Loucy (cell line): ENCODE results near the gene SYNJ1.
A peak's percentile ranks its signal among the peaks of the same experiment; 100 is the strongest.
"Not testable (repeated sequence)": the region's sequence is repeated elsewhere in the genome, so short reads cannot be mapped to it uniquely, and the experiment has no call there.

Experiments used
- H2AFZ ChIP-seq: fragments of 200-600 bp; sonication (generic); 2 replicates; pipeline ENCODE4 v1.6.0; 2016; ENCODE audit warnings: antibody characterized with exemption, mild to moderate bottlenecking, low read length, moderate library complexity
- H3F3A ChIP-seq: fragments of 200-600 bp; 2 replicates; pipeline ENCODE4 v1.6.0; 2016; ENCODE audit warnings: antibody characterized with exemption, low read depth, mild to moderate bottlenecking
- H3K27me3 ChIP-seq: fragments of 200-600 bp; sonication (generic); 2 replicates; pipeline ENCODE4 v1.6.1; 2014; ENCODE audit warnings: low read length, mild to moderate bottlenecking; ENCODE audit not compliant: insufficient read depth, poor library complexity, severe bottlenecking
- H3K36me3 ChIP-seq: fragments of 200-600 bp; sonication (generic); 2 replicates; pipeline ENCODE4 v1.6.1; 2016; ENCODE audit warnings: low read length; ENCODE audit not compliant: insufficient read depth
- H3K4me1 ChIP-seq: fragments of 200-600 bp; sonication (generic); 2 replicates; pipeline ENCODE4 v1.5.1; 2014; ENCODE audit warnings: low read length, mild to moderate bottlenecking; ENCODE audit not compliant: insufficient read depth, poor library complexity, severe bottlenecking
- H3K4me2 ChIP-seq: fragments of 200-600 bp; sonication (generic); 2 replicates; pipeline ENCODE4 v1.6.0; 2014; ENCODE audit warnings: antibody characterized with exemption, low read length, low read depth, mild to moderate bottlenecking; ENCODE audit not compliant: poor library complexity, severe bottlenecking
- H3K4me3 ChIP-seq: fragments of 200-600 bp; sonication (generic); 2 replicates; pipeline ENCODE4 v1.5.1; 2014; ENCODE audit warnings: low read length, mild to moderate bottlenecking, mixed read lengths; ENCODE audit not compliant: poor library complexity, severe bottlenecking
- H3K79me2 ChIP-seq: fragments of 200-600 bp; sonication (generic); 2 replicates; pipeline ENCODE4 v1.6.1; 2014; ENCODE audit warnings: low read length; ENCODE audit not compliant: insufficient read depth
- H3K9ac ChIP-seq: fragments of 200-600 bp; sonication (generic); 2 replicates; pipeline ENCODE4 v1.6.0; 2014; ENCODE audit warnings: mild to moderate bottlenecking, low read depth, low read length, moderate library complexity; ENCODE audit not compliant: poor library complexity, severe bottlenecking
- H3K9me2 ChIP-seq: fragments of 200-600 bp; sonication (generic); replicated peaks from 2 replicates; pipeline ENCODE4 v1.6.1; 2016; ENCODE audit warnings: low read depth, low read length, mixed read lengths
- H3K9me3 ChIP-seq: fragments of 200-600 bp; sonication (generic); 2 replicates; pipeline ENCODE4 v1.6.1; 2014; ENCODE audit warnings: mild to moderate bottlenecking, antibody characterized with exemption, low read length, low read depth; ENCODE audit not compliant: insufficient read depth
- H4K20me1 ChIP-seq: fragments of 200-600 bp; sonication (generic); 2 replicates; pipeline ENCODE4 v1.6.0; 2014; ENCODE audit warnings: antibody characterized with exemption, low read length, mild to moderate bottlenecking; ENCODE audit not compliant: insufficient read depth, poor library complexity, severe bottlenecking
- EZH2phosphoT487 ChIP-seq: fragments of 200-600 bp; IDR thresholded peaks from 2 replicates; pipeline ENCODE4 v1.6.1; 2018; ENCODE audit warnings: antibody characterized with exemption, mild to moderate bottlenecking, moderate library complexity, borderline replicate concordance
- TF ChIP-seq, protein P1 (sequence below): fragments of 200-600 bp; sonication (generic); conservative IDR thresholded peaks from 2 replicates; pipeline ENCODE4 v1.5.1; 2014; ENCODE audit warnings: mild to moderate bottlenecking, antibody characterized with exemption, low read length

The SYNJ1 gene

DNA sequence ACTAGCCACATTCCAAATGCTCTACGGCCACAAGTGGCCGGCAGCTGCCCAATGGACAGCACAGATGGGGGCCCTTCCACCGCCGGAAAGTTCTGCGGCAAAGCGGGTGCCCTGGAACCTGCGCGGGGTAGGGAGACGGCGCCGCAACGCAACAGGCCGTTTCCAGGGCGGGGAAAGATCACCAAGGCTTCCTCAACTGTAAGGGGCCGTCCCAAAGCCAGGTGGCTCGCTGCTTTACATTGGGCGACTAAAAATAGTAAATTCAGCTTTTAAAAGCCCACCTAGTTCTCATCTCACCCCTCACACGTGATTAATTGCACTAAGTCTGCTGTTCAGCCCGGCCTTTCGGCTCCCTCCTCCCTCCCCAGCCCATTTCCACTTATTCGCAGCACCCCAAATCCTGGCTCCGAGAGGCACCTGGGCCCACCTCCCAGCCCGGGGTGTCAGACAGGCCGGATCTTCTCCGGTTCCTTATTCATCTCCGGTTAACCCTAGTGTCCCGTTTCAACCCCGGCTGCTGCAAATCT lies 116.3 kb downstream of the SYNJ1 start:
- TF ChIP-seq EZH2phosphoT487, result no peak
- TF ChIP-seq, protein P1, sequence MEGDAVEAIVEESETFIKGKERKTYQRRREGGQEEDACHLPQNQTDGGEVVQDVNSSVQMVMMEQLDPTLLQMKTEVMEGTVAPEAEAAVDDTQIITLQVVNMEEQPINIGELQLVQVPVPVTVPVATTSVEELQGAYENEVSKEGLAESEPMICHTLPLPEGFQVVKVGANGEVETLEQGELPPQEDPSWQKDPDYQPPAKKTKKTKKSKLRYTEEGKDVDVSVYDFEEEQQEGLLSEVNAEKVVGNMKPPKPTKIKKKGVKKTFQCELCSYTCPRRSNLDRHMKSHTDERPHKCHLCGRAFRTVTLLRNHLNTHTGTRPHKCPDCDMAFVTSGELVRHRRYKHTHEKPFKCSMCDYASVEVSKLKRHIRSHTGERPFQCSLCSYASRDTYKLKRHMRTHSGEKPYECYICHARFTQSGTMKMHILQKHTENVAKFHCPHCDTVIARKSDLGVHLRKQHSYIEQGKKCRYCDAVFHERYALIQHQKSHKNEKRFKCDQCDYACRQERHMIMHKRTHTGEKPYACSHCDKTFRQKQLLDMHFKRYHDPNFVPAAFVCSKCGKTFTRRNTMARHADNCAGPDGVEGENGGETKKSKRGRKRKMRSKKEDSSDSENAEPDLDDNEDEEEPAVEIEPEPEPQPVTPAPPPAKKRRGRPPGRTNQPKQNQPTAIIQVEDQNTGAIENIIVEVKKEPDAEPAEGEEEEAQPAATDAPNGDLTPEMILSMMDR, result no peak
- no peaks in the 10 kb centered on the region for H3K9me2 ChIP-seq
- H3K4me2 ChIP-seq, result peak overlapping the region; percentile 86
- peak overlapping the region; percentile 95 for H2AFZ ChIP-seq
- peaks cover 9% of the 10 kb centered on the region; the same call in 1 of the 2 replicates for H3K36me3 ChIP-seq
- peak overlapping the region; percentile 83 for H3K9ac ChIP-seq
- H3K27me3 ChIP-seq, result no peaks in the 10 kb centered on the region
- H3K79me2 ChIP-seq, result peaks cover 23% of the 10 kb centered on the region
- no peaks in the 10 kb centered on the region for H3F3A ChIP-seq
- peak overlapping the region; percentile 88 for H3K4me3 ChIP-seq
- peaks cover 15% of the 10 kb centered on the region for H3K4me1 ChIP-seq
- H3K9me3 ChIP-seq, result no peaks in the 10 kb centered on the region
- peaks cover 14% of the 10 kb centered on the region for H4K20me1 ChIP-seq

DNA sequence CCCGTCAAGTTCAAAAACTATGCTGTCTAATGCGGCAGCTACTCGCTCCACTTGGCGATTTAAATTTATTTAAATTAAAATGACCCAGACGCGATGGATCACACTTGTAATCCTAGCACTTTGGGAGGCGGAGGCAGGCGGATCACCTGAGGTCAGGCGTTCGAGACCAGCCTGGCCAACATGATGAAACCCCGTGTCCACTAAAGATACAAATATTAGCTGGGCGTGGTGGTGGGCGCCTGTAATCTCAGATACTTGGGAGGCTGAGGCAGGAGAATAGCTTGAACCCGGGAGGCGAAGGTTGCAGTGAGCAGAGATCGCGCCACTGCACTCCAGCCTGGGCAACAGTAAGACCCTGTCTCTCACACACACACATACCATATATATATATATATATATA lies 116.9 kb downstream of the SYNJ1 start:
- H2AFZ ChIP-seq, H3K9me2 ChIP-seq, H3K9me3 ChIP-seq, H3F3A ChIP-seq, H3K27me3 ChIP-seq: not testable (repeated sequence)
- H3K4me1 ChIP-seq, result peaks cover 15% of the 10 kb centered on the region
- H3K79me2 ChIP-seq, result peaks cover 23% of the 10 kb centered on the region
- H3K36me3 ChIP-seq, result peaks cover 14% of the 10 kb centered on the region; the same call in 1 of the 2 replicates
- peak overlapping the region; percentile 41 for H3K9ac ChIP-seq
- peak overlapping the region; percentile 86 for H3K4me2 ChIP-seq
- H4K20me1 ChIP-seq, result peaks cover 14% of the 10 kb centered on the region
- H3K4me3 ChIP-seq, result peak overlapping the region; percentile 88

DNA sequence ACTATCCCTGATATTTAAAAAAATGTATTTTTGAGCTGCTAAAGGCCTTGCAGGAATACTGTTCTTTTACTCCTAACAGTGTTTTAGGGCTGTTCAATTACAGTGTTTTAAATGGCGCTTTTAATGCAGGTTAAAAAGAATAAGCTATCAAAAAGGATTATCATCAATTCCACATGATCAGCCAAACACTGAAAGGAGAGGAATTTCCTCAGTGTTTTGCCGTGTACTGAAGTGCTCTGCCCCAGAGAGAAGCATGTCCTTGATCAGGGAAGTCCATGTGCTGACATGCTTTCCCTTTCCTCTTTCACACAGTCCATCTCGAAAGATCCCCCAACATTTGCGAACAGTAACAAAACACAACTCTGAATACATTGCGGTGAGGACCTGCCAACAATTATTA lies 119.0 kb downstream of the SYNJ1 start:
- Histone ChIP-seq H4K20me1 (peaks cover 14% of the 10 kb centered on the region), H3K4me2 (peak overlapping the region; percentile 86), H3K4me3 (no peak overlapping the region), H3K9ac (no peak overlapping the region), H3F3A (no peaks in the 10 kb centered on the region), H3K9me2 (no peaks in the 10 kb centered on the region), H3K36me3 (peaks cover 29% of the 10 kb centered on the region; the same call in 1 of the 2 replicates), H3K79me2 (peaks cover 23% of the 10 kb centered on the region), H3K4me1 (peaks cover 15% of the 10 kb centered on the region), H2AFZ (no peak overlapping the region), H3K27me3 (no peaks in the 10 kb centered on the region), H3K9me3 (no peaks in the 10 kb centered on the region)
- TF ChIP-seq, protein P1, result no peak
- TF ChIP-seq EZH2phosphoT487, result no peak

DNA sequence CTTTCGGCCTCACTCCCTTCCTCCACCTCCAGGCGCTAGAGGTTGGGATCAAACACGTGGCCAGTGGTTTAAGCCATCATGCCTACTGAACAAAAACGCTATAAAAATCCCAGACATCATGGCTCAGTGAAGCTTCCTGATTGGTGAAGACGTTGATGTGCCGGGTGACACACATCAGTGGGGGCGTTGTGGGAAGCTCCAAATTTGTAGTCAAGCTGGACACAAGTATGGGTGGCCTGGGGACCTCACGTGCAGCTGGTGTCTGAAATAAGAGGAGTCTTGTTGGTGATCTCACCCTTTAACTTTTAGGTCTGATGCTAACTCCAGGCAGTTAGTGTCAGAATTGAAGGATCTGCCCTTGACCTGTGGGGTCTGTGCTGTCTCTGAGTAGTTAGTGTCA lies 122.3 kb downstream of the SYNJ1 start:
- H3K9me3 ChIP-seq, result no peaks in the 10 kb centered on the region
- H3K9ac ChIP-seq, result no peak overlapping the region
- H4K20me1 ChIP-seq, result peaks cover 7% of the 10 kb centered on the region
- TF ChIP-seq, protein P1, result no peak
- H3K9me2 ChIP-seq, result no peaks in the 10 kb centered on the region
- H3K27me3 ChIP-seq, result no peaks in the 10 kb centered on the region
- peaks cover 7% of the 10 kb centered on the region for H3K4me1 ChIP-seq
- peaks cover 37% of the 10 kb centered on the region; the same call in 1 of the 2 replicates for H3K36me3 ChIP-seq
- H3K79me2 ChIP-seq, result peaks cover 10% of the 10 kb centered on the region
- H3F3A ChIP-seq, result no peaks in the 10 kb centered on the region; the same call in 1 of the 2 replicates
- no peak overlapping the region for H3K4me2 ChIP-seq
- H3K4me3 ChIP-seq, result no peak overlapping the region
- no peak overlapping the region for H2AFZ ChIP-seq
